Left hindlimb (tissue), 1 donor: Measurements from ENCODE around the gene PYY.
"Not testable (repeated sequence)": the region's sequence is repeated elsewhere in the genome, so short reads cannot be mapped to it uniquely, and the experiment has no call there.

ENCODE experiments used
- DNase-seq: peaks from one replicate; pipeline ENCODE4 v3.0.0-alpha.2; 2018

Gene PYY

DNA sequence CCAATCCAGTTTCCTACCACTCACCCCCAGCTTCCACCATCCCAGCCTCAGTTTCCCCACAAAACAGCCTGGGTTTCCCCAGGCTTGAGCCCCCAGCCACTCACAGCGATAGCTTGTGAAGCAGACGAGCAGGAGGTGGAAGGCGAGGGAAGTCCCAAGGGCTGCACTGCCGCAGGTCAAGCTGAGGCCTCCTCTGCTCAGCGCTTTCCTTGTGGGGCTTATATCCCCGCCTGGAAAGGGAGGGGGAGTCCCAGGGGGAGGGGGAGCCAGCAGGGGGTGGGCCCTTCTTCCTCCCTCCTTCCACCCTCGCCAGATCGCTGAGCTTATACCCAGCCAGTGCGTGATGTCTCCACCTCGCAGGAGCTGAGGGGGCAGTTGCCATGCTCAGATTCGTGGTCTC is at the start of gene PYY:
TSS of gene PYY (minus strand) at position 195 of the 400 bp plus-strand sequence. CDS start 457 bp downstream, outside the sequence.
- DNase-seq = no peak

DNA sequence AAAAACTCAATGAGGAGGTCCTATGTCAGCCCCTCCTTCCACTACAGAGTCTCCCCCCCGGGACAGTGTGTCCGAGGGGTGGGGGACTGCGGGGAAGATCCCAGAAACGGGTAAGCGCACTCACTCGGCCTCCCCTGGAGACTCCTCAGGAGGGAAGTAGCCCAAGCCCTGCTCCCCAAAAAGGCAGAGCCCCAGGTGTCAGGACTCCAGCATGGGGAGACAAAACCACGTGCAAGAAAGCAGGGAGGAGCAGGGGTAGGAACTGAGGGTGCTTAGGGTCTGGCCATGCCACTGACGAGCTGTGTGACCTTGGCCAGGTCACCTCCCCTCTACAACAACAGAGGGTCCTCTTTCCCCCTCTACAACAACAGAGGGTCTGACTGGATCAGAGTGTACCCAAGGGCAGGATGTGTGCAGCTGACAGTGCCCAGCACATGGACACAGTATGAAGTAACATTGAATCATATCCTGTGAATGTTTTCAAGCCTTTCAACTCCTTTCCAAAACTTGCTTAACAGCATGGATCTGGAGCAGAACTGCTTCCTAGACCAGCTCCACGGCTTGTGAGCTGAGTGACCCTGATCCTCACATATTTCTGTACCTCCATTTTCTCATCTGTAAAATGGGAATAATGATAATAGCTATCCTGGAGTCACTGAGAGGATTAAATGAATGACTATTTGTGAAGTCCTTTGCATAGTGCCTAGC is 48.6 kb upstream of the PYY start:
- DNase-seq = no peak

DNA sequence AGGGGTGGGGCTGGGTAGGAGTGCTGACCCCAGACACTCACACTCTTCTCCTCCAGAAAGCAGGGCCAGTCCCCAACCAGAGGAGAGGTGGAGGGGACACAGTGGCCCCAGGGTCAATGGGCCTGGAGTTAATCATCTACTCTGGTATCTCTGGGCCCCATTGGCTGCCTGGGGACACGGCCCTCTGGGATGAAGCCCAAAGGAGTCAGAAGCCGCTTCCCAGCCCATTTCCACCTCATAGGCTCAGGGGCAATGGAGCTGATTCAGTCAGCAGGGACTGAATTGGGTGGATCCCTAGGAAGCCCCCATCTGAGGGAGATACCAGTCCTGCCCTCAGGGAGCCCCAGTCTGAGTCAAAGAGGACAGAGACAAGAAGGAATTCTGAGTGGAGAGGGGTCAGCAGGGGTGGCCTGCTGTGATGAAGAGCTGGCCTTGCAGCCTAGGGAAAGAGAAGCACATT is 47.8 kb upstream of the PYY start:
- DNase-seq = no peak

GRCh38 chr17:44000871-44001460 is 47.2 kb upstream of the PYY start:
- no peak for DNase-seq

GRCh38 chr17:44000141-44000860 is 46.6 kb upstream of the PYY start:
- DNase-seq = no peak

GRCh38 chr17:43999024-43999423 is 45.3 kb upstream of the PYY start:
- no peak for DNase-seq

GRCh38 chr17:43998552-43998951 is 44.8 kb upstream of the PYY start:
- no peak for DNase-seq

GRCh38 chr17:43997180-43997579 is 43.4 kb upstream of the PYY start:
- not testable (repeated sequence) for DNase-seq

DNA sequence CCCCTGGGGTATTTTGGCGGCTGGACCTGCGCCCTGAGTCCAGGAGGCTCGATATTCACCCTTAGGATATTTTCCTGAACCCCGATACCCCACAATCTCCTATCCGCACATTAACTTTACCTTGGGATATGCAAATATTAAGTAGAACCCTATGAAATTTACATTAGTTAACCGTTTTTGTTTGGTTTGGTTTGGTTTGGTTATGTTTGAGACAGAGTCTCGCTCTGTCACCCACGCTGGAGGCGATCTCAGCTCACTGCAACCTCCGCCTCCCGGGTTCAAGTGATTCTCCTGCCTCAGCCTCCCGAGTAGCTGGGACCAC is 41.4 kb upstream of the PYY start:
- DNase-seq = no peak

DNA sequence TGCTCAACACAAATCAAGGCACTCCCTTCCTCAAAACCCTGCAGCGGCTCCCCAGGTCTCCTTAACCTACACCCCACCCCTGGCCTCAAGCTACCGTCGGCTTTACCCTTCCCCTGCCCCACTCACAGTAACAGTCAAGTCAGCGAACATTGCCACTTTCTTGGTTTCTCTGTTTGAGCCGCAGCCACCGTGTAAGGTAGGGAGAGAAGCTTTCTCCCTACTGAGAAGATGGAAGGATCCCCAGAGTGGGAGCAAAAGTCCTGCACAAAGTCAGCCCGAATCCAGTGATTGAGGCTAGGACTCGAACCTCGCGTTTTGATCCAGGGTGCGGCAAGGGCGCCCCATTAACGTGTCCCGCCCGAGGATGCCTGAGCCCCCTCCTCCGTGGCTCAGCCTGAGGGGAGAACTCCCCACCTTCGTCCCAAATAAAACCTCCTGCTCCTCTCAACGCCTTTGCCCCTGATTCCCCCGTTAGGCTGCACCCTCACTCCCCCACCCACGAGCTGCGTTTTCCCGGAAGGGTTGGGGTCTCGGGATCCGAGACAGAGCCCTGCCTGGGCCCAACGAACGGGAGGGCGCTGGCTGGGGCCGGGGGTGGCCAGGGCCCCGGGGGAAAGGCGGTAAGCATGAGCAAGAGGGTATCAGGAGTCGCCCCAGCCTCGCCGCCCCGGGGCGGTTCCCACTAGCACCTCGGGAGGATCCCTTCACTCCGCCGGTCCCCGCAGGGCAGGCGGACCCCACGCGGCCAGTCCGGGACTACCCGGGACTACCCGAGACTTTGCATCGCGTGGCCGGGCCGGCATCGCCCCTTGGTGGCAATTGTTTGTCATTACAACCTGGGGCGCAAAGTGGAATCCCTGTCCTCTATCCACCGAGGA is 40.8 kb upstream of the PYY start:
- DNase-seq = peak; percentile 54

- no peak for DNase-seq
Observed at GRCh38 chr17:43992641-43993040, 38.9 kb upstream of the PYY start.

DNA sequence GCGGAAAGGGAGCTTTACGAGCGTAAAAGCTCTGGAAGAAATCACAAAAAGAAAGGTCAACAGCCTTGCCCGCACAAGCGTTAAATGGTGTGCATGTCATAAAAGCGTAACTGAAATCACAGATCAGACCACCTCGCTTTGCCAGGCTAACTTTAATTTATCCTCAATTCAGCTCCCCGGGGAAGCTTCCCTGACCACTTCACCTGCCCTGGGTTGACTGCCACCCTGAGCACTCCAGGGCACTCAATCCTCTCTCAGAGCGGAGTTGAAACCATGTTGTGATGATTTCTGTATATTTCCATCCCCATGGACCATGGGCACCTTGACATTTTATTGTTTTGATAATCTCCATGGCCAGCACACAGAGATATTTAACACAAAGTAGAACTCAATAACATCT is 34.6 kb upstream of the PYY start:
- no peak for DNase-seq

- DNase-seq = no peak
Observed at GRCh38 chr17:43987131-43988021, 33.6 kb upstream of the PYY start.

DNA sequence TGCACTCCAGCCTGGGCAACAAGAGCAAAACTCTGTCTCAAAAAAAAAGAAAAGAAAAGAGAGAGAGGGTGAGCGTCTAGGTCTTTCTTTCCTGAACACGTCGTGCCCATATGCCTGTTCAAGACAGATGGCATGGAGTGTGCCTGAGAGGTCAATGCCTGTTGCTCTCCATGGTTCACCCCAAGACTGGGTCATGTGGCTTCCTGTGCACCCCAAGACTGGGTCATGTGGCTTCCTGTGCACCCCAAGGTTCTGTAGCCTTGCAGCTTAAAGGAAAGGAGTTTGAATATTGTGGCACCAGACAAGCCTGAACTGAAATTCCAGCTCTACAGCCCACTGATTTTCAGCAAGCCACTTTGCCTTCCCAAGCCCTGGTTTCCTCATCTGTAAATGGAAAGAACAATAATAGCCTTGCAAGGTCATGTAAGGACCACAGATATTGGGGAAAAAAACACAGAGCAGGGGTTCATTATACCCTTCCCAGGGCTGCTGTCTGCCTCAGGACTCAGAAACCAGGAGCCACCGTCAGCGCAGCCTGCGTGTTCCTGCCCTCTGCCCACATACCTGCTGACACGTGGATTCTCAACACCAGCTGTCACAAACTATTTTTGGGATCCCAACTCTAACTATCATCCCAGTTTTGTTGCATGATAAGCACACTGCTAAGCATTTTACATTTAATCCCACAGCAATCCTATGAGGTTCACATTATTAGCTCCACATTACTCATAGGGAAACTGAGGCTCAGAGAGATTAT is 32.7 kb upstream of the PYY start:
- DNase-seq = no peak

DNA sequence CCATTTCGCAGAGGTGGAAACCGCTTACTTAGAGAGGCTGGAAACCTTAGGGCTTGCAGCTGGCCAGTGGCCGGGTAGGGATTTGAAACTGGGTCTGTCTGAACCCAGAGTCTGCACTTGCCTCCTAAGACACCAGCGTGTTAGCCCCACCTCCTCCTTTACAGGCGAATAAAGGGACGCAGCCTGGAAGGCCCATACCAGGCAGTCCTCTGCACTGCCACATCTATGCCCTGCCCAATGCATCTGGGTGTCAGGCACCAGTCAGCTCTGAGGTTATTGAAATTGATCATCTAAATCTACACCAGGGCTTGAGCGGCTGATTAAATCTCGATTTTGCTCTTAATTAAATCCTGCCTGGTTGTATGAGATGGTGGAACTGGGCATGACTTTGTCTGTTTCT is 30.8 kb upstream of the PYY start:
- DNase-seq = no peak

DNA sequence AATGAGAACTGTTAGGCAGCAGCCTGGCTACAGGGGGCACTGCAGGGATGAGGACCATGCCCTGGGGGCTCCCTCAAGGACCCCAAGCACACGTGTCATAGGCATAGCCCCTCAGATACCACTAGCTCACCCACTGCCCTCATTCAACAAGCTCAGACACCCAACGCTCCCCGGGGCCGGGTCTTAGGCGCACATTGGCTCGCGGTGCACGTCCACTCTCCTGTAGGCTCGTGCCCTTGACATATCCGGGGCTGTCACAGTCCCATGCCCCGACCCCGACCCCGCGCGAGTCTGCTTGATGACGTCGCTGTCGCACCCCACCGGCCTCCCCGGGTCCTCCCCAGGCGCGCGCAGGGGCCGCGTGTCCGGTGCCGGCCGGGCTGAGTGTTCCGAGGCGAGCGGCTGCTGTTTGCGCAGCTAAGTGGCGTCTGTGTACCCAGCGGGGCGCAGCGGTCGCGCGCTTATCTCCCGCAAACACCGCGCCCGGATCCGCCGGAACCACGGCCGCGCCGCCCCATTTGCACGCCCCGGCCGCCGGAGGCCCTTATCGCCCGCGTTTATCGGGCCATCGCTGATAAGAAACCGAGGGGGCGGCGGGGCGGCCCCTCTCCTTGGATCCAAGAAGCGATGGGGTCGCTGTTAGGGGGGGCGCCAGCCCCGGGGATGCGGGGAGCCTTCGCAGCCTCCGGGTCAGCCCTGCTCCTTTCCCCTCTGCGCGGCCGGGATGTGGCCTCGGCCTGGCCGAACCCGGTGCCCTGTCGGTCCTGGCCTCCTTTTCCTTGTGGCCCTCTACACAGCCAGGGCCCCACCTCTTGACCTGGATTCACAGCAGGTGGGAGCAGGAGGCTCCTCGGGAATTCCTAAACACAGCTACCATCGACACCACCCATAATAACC is 30.0 kb upstream of the PYY start:
- DNase-seq = peak; percentile 37

DNA sequence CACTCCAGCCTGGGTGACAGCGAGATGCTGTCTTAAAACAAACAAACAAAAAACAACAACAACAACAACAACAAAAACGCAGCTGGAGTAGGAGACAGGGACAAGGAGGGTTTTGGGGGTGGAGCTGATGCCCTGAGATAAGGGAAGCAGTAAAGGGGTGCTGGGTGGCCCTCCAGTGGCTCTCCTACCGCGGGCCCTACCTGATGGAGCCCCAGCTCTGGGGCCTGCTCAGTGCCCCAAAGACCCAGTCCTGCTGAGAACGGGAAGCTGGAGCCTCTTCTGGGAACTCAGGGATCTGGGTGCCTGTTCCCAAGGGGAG is 29.4 kb upstream of the PYY start:
- no peak for DNase-seq

DNA sequence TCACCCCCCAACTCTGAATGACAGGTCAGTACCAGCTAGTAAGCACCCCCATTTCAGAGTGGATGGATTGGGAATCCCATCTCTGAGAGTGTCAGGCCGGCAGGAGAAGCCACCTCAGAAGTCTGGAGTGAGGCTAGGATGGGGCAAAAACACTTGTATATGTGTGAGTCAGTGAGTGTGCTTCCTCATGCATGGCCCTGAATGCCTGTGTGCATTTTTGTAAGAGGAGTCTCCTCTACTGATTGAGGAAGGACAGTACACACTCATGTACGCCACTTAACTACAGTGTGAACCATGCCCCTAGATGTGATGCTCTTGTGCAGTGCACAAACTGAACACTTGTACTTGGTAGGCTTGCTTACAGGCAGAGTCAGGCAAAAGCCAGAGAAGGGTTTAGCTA is 28.4 kb upstream of the PYY start:
- DNase-seq = no peak

- DNase-seq = no peak
Observed at GRCh38 chr17:43979671-43980070, 25.9 kb upstream of the PYY start.

GRCh38 chr17:43979011-43979410 is 25.3 kb upstream of the PYY start:
- no peak for DNase-seq

GRCh38 chr17:43978078-43978477 is 24.3 kb upstream of the PYY start:
- DNase-seq = no peak
